Subcutaneous adipose tissue (tissue), 4 donors: ENCODE results near the gene ARID4A. TPM values are rescaled to one million over a fixed set of nuclear protein-coding genes. Genes with fewer than 3 reads are reported as not detected.

ENCODE experiments used
- CTCF ChIP-seq: fragments of 450-650 bp; IDR thresholded peaks from one replicate; pipeline ENCODE4 v1.5.1; 2016; ENCODE audit warnings: low read depth, mild to moderate bottlenecking, control low read depth, antibody characterized with exemption, moderate library complexity
- total RNA-seq, 4 donors: library from RNA; depleted of rRNA; stranded (reverse); fragments of >200 nt; gene quantifications; one replicate each; pipeline ENCODE4 v1.1.0, GENCODE V29; 2016

Gene ARID4A
- total RNA-seq, 4 donors from 2014 or later, result 34.9 to 40.5 (median 39.7) TPM

- TF ChIP-seq CTCF, result no peak
These were observed 92.5 kb downstream of the ARID4A start for GRCh38 chr14:58390830-58391229.

- no peak for TF ChIP-seq CTCF
These were observed 97.1 kb downstream of the ARID4A start for GRCh38 chr14:58395562-58395811.

- no peak for TF ChIP-seq CTCF
These were observed 97.7 kb downstream of the ARID4A start, which contains the start of gene TOMM20L for GRCh38 chr14:58395812-58396788. Gene TOMM20L (plus strand): TSS chr14:58395930. CDS start chr14:58395958, 28 bp downstream.

- TF ChIP-seq CTCF, result no peak
These were observed 98.8 kb downstream of the ARID4A start for GRCh38 chr14:58397156-58397555.

- TF ChIP-seq CTCF, result no peak
These were observed 100.1 kb downstream of the ARID4A start for GRCh38 chr14:58398495-58398894.

- TF ChIP-seq CTCF, result no peak
These were observed 100.5 kb downstream of the ARID4A start for GRCh38 chr14:58398895-58399294.

GRCh38 chr14:58401587-58401986 lies 103.2 kb downstream of the ARID4A start:
- no peak for TF ChIP-seq CTCF
